NCI-H1105 treated with DMSO at 0.1 percent for 48 hours (cell line): ENCODE data around the gene NTNG2.

Experiments used
- DNase-seq: peaks from one replicate; lab custom pipeline; 2025; lab: John Stamatoyannopoulos, UW

The NTNG2 gene

DNA sequence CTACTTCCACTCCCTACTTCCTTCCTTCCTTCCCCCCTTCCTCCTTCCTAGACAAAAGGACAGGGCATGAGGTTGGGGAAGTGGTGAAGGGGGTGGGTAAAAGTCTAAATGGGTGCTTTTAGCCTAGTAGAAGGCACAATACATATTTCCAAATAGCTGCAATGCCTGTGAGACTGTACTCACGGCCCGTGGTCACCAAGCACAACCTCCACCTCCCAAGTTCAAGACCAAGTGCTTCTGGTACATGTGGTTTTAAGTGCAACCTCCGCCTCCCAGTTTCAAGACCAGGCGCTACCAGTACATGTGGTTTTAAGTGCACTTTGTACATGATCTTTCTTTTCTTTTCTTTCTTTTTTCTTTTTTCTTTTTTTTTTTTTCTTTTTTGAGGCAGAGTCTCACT, 14.5 kb upstream of the NTNG2 start:
- DNase-seq: no peak

DNA sequence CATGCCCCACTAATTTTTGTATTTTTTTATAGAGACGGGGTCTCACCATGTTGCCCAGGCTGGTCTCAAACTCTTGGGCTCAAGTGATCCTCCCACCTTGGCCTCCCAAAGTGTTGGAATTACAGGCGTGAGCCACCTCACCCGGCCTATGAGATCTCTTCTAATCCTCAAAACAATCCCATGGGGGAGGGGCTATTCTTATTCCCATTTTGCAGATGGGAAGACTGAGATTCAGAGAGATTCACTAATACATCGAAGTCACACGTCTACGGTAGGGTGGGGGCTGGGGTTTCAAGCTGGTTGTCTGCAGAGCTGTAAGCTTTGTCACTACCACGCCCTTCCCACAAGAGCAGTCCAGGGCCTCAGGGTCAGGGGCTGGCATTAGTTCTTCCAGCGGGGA, 14.0 kb upstream of the NTNG2 start:
- no peak for DNase-seq

GRCh38 chr9:132150256-132150655, 11.6 kb upstream of the NTNG2 start:
- DNase-seq: no peak

DNA sequence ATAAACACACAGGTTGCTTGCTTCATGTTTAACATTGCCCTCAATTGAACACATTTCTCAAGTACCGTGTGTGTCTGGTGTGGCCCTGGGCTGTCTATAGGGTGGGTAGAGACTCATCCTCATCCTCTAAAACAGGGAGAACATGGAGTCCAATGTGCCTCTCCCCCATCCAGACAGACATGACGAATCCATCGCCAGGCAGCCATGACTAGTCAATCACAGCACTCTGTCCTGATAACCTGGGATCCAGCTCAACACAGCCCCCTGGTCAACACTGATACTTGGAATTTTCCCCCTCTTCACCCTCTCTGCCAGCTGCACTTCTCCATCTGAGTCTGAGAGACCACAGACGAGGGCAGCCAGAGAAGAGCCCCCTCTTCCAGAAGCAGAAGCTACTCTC, 10.7 kb upstream of the NTNG2 start:
- DNase-seq: no peak

- no peak for DNase-seq
These were observed 9.6 kb upstream of the NTNG2 start for GRCh38 chr9:132152231-132152630.

DNA sequence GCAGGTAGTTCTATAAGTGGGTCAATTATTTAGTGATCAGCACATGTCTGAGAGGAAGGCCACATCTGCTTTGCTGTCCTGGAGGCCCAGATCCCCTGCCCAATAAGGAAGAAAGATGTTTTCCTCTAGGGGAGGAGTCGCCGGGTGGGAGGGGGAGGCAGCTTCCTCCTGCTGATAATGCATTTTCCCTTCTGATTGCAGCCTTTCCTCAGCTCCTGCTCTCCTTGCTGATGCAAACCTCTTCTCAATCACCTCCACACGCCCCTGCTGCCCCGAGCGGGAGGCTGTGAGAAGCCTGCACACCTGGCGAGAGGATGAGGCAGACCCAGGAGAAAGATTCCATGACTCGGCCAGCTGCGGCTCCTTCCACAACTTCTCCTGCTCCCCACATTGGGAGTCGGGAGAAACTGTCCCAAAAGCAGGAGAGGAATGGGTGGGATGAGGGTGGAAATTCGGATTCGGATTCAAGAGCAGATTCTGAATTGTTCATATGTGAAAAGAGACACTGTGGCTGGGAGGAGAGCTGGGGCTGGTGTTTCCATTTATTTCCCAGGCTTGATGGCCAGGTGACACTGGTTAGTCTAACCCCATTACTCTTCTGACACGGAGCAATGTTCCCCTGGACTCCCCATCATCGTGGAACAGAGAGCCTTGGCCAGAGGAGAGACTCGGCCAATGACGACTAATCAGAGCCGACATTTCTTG, 6.8 kb upstream of the NTNG2 start:
- DNase-seq: no peak

DNA sequence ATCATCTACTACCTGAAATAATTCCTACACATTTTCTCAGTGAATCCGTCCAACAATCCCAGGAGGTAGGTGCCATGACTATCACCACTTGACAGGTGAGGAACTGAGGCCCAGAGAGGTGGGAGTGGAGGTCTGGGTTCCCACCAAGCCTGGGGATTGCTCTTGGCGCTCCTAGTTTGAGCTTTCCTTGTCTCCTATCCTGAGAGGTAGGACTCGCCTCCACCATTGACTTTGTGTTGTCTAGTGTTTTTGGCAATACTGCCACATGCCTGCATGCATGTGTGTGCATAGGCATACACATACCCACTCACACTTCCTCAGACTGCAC, 6.3 kb upstream of the NTNG2 start:
- DNase-seq: no peak

DNA sequence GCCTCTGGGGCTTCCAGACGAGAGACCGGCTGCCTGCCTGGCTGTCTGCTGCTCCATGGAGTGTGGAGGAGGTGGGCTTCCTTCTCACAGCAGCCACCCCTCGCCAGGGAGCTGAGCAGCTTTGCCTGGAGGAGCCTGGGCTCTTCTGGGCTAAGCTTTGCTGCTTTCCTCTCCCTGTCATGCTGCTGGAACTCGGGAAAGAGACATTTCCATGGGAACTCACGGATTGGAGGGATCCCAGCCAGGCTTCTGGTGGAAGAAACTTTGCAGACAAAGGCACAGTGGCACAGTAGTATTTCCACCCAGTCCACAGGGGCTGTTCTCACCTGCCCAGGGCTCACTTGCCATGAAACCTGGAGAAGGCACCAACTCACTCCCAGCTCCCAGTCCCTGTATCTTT, 5.6 kb upstream of the NTNG2 start:
- DNase-seq: no peak

- DNase-seq: no peak
These were observed 4.3 kb upstream of the NTNG2 start for GRCh38 chr9:132157347-132158116.

DNA sequence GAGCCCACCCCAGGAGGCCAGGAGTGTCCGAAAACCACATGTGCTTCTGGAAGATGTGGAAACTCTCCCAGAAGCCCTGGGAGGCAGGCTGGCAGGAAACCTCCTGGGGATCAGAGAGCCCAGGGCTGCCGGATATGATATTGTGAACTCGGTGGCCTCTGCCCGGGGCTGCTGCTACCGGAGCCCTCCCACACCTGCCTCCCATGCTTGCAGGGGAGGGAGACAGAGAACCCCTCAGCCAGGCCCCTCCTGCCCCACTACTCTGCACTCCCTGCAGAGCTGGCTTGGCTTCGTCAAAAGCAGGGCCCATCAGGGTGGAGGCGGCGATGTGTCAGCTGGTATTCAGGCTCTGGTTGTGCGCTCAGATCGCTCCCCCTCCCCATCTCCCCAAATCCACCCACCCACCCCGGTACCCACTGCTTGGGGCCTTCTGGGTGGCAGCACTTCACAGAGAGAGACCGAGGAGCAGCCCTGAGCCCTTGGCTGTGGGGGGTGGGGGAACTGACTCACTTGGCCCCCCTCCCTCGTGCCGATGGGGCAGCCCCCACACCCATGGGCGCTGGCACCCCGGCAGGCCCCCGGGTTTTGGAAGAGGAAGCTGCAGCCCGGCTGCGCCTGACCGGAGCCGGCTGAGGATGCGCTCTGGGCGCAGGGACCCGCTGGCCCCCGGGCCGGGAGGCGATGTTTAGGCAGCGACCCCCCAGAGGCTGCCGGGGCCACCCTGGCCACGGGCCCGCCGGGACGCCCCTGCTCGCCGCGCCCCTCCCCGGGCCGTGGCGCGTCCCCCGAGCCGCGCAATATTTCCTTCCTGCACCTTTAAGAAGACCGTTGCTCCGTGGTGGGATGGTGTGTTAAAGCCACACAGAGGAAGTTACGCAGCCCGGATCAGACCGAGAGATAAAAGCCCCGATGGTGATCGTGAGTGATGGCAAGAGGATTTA, 786 bp upstream of the NTNG2 start:
- DNase-seq: peak; percentile 13

GRCh38 chr9:132162764-132163456, 1.1 kb downstream of the NTNG2 start:
- no peak for DNase-seq

GRCh38 chr9:132163457-132163875, 1.6 kb downstream of the NTNG2 start:
- no peak for DNase-seq

GRCh38 chr9:132163876-132164603, 2.2 kb downstream of the NTNG2 start:
- peak; percentile 11 for DNase-seq

DNA sequence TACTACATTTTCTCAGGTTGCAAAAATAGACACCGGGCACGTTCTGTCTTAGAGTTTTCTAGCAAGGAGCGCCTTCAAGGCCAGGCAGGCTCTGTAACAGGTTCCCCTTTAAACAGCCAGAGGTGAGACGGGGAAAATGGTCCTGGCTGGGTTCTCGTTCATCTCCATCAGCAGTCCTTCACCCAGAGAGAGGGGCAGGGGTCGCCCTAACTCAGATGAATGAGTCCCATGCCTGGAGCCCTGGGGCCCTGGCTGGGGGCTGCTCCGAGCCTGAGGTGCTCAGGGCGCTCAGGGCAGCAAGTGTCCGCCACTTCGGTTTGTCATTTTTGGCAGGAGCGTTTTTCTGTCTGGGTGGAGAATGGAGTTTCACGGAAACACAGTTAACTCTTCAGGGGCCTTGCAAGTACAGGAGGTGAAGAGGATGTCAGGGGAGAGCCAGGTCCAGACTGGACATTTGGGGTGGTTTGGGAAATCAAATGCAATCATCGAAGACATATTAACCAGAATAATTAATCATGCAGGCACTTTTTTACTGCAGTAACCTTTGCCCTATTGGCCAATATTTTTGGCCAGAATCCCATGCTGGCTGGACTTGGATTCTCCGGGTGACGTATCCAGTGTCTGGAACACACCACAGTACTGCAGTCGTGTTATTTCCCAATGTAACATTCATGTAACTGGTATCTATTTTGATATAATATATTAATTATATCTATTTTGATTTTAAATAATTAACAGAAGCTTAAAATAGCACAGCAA, 2.9 kb downstream of the NTNG2 start:
- no peak for DNase-seq

DNA sequence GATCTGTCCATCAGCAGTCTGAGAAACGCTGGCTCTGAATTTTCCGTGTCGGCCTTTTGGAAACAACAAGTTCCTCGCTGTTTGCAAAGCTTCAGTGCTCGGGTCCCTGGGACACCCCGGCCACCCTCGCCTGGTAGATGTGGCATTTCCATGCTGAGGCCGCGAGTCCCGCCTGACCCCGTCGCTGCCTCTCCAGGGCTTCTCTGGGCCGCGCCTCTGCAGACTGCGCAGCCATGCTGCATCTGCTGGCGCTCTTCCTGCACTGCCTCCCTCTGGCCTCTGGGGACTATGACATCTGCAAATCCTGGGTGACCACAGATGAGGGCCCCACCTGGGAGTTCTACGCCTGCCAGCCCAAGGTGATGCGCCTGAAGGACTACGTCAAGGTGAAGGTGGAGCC, 4.7 kb downstream of the NTNG2 start:
- no peak for DNase-seq

GRCh38 chr9:132167192-132167591, 5.3 kb downstream of the NTNG2 start:
- no peak for DNase-seq

- DNase-seq: no peak
These were observed 6.5 kb downstream of the NTNG2 start for GRCh38 chr9:132168347-132168746.

DNA sequence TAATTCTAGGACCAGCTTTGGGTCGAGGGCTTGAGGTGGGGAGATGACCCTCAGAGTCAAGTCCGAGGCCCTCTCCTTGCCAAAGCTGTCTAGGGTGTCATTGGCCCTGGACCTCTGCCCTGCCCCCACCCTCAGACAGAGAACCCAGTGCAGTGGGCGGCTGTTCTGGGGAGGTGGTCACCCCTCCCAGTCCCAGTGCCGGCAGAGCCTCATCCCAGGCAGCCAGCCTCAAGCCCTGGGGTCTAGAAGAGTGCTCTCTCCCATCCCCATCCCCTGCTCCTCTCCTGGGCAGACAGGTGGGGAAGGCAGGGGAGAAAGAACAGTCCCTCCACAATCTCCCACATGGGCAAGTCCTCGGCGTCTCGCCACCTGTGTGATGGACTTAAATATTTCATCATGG, 7.0 kb downstream of the NTNG2 start:
- DNase-seq: no peak

DNA sequence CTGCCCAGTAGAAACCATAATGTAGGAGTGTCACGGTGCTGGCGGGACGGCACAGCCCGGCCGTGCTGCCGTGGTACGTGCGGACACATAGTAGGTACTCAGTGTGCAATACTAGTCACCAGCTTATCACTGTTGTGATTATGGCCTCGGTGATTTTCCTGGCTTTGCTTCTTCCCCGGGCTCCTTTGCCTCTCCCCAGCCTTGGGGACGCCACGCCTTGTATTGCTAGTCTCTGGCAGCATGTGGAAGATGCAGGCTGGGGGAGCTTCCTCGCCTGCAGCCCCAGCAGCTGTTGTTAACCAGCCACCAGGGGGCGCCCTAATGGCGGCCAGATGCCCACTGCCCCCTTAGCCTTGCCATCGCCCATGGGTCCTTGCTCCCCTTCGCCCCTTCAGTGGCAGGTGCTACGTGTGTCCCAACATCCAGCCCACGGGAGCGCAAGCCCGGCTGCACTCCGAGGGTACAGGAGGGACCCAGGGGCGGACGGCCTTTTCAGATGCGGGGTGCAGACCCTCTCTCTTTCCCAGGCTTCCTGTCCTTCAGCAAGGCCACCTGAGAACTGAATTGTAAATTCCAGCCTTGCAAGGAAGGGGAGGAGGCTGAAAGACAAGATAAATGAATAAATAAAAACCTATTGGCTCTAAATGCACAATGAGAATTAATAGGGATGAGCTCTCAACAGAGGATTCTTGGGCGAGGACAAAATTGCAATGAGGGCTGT, 8.0 kb downstream of the NTNG2 start:
- DNase-seq: peak; percentile 49

- no peak for DNase-seq
These were observed 9.8 kb downstream of the NTNG2 start for GRCh38 chr9:132171702-132172101.
